Measurements from ENCODE around the gene PLIN5.

DNA sequence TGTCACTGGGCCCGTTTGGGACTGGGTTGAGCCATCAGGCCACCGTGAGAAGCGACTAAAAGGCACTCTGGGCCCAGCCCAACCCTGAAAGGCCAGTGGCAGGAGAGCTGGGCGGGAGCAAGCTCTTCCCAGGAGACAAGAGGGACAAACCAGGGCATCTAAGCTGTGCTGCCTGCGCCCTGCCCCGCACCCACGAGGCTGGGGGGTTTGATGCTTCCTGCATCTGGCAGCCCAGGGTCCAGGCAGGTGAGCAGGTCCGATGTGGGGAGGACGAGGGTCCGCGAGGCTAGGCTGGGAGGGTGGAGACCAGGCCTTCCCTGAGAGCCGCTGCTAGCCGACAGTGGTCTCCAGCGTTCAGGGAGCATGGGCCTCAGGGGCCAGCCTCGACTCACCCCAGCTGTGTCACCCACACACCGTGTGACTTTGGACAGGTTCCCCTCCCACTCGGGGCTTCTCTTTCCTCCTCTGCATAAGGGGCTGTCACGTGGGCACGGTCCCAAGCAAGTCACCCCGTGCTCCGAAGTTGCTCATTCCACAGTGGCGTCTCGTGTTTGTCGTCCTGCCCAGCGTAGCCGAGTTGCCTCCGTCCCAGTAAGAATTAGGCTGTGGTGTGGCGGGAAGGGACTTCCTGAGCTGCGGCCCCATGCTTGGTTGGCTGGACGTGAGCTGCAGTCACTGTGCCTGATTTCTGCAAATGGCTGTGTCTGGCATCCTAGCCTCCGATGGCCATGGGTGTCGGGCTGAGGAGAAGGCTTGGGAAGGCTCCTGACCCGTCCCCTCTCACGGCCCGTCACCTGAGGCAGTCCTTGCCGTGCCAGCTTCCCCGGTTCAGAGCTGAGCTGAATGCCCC lies 32.5 kb downstream of the PLIN5 start:
- TF ChIP-seq, protein P1, sequence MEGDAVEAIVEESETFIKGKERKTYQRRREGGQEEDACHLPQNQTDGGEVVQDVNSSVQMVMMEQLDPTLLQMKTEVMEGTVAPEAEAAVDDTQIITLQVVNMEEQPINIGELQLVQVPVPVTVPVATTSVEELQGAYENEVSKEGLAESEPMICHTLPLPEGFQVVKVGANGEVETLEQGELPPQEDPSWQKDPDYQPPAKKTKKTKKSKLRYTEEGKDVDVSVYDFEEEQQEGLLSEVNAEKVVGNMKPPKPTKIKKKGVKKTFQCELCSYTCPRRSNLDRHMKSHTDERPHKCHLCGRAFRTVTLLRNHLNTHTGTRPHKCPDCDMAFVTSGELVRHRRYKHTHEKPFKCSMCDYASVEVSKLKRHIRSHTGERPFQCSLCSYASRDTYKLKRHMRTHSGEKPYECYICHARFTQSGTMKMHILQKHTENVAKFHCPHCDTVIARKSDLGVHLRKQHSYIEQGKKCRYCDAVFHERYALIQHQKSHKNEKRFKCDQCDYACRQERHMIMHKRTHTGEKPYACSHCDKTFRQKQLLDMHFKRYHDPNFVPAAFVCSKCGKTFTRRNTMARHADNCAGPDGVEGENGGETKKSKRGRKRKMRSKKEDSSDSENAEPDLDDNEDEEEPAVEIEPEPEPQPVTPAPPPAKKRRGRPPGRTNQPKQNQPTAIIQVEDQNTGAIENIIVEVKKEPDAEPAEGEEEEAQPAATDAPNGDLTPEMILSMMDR (IDR thresholded peaks at IDR 0.05) = no peak
- no peak for TF ChIP-seq POLR2A (IDR thresholded peaks at IDR 0.05)
